A172 (cell line): Measurements from ENCODE around the gene HYAL2. TPM values are rescaled to one million over a fixed set of nuclear protein-coding genes. Genes with fewer than 3 reads are reported as not detected.

ENCODE experiments used
- DNase-seq: peaks from one replicate; pipeline ENCODE4 v3.0.0-alpha.2; 2015; ENCODE audit warnings: low spot score
- total RNA-seq: library from RNA; depleted of rRNA; stranded (reverse); fragments of >200 nt; shearing (Covaris generic); gene quantifications from 2 replicates; pipeline ENCODE4 v1.2.3, GENCODE V29; 2014; rRNA removed

Gene HYAL2
- total RNA-seq, 1 experiment from 2014 or later, result 113 TPM

- DNase-seq, result no peak
Observed at GRCh38 chr3:50271314-50271936, 51.1 kb downstream of the HYAL2 start.

- no peak for DNase-seq
Observed at GRCh38 chr3:50270422-50271224, 51.9 kb downstream of the HYAL2 start.

- peak; percentile 62 for DNase-seq
Observed at GRCh38 chr3:50269977-50270413, 52.5 kb downstream of the HYAL2 start.

GRCh38 chr3:50269460-50269859, 53.1 kb downstream of the HYAL2 start:
- DNase-seq, result no peak

GRCh38 chr3:50268703-50269451, 53.7 kb downstream of the HYAL2 start, which contains the start of gene SEMA3B:
SEMA3B (plus strand) TSS chr3:50269147; CDS start chr3:50269241, 94 bp downstream.
- peak; percentile 82 for DNase-seq

GRCh38 chr3:50268276-50268675, 54.3 kb downstream of the HYAL2 start:
- DNase-seq, result no peak

Other genes with a start within 250 kb of the HYAL2 start
- 53.7 and 79.1 TPM in 2 replicates for gene RBM5, start 233.8 kb downstream of the HYAL2 start, total RNA-seq
- 3.5 and 11.1 TPM in 2 replicates for gene SEMA3F, start 167.4 kb downstream of the HYAL2 start, total RNA-seq
- not detected in 2 replicates for gene GNAT1, start 131.1 kb downstream of the HYAL2 start, total RNA-seq
- 0.74 TPM in 1 of 2 replicates, not detected in the other for gene SLC38A3, start 117.5 kb downstream of the HYAL2 start, total RNA-seq
- gene GNAI2, start 86.5 kb downstream of the HYAL2 start, total RNA-seq, result 247 and 283 TPM in 2 replicates
- 22.9 and 26.3 TPM in 2 replicates for gene SEMA3B, start 53.6 kb downstream of the HYAL2 start, total RNA-seq
- not detected in 2 replicates for gene LSMEM2, start 43.7 kb downstream of the HYAL2 start, total RNA-seq
- 120 and 129 TPM in 2 replicates for gene IFRD2, start 30.3 kb downstream of the HYAL2 start, total RNA-seq
- gene HYAL3, start 23.3 kb downstream of the HYAL2 start, total RNA-seq, result 7.5 and 9.7 TPM in 2 replicates
- gene NAA80, start 23.3 kb downstream of the HYAL2 start, total RNA-seq, result 8.5 and 13.1 TPM in 2 replicates
- gene HYAL1, start 19.2 kb downstream of the HYAL2 start, total RNA-seq, result 0.72 and 2.3 TPM in 2 replicates
- 30.6 and 34.3 TPM in 2 replicates for gene TUSC2, start 5.5 kb upstream of the HYAL2 start, total RNA-seq
- gene RASSF1, start 18.1 kb upstream of the HYAL2 start, total RNA-seq, result 12.9 and 16.9 TPM in 2 replicates
- 0.09 and 0.62 TPM in 2 replicates for gene ZMYND10, start 23.0 kb upstream of the HYAL2 start, total RNA-seq
- gene NPRL2, start 28.0 kb upstream of the HYAL2 start, total RNA-seq, result 23.1 and 24.8 TPM in 2 replicates
- gene CYB561D2, start 28.1 kb upstream of the HYAL2 start, total RNA-seq, result 46.9 and 53.7 TPM in 2 replicates
- gene TMEM115, start 36.8 kb upstream of the HYAL2 start, total RNA-seq, result 57.3 and 58.9 TPM in 2 replicates
- 0.22 and 0.26 TPM in 2 replicates for gene CACNA2D2, start 180.9 kb upstream of the HYAL2 start, total RNA-seq
- gene C3orf18, start 245.0 kb upstream of the HYAL2 start, total RNA-seq, result 0.43 TPM in 1 of 2 replicates, not detected in the other
- gene HEMK1, start 246.8 kb upstream of the HYAL2 start, total RNA-seq, result 15.3 and 18.1 TPM in 2 replicates